Uterus (tissue), 2 donors: Measurements from ENCODE around the gene UBE2H.

ENCODE experiments used
- CTCF ChIP-seq, 4 experiments: fragments of 200-600 bp in 2 of 4; fragments of 450-650 bp in 2 of 4; sonication (generic) in 2 of 4; IDR thresholded peaks; one replicate each; pipeline ENCODE4 v1.5.1; 2016 to 2019; ENCODE audit warnings: antibody characterized with exemption in 4 of 4, mild to moderate bottlenecking in 2 of 4, moderate library complexity in 1 of 4
- POLR2A ChIP-seq, 2 donors: fragments of 450-650 bp; IDR thresholded peaks; one replicate each; pipeline ENCODE4 v1.6.1; 2016; ENCODE audit warnings: antibody characterized with exemption in 2 of 2, mild to moderate bottlenecking in 1 of 2, moderate library complexity in 1 of 2

DNA sequence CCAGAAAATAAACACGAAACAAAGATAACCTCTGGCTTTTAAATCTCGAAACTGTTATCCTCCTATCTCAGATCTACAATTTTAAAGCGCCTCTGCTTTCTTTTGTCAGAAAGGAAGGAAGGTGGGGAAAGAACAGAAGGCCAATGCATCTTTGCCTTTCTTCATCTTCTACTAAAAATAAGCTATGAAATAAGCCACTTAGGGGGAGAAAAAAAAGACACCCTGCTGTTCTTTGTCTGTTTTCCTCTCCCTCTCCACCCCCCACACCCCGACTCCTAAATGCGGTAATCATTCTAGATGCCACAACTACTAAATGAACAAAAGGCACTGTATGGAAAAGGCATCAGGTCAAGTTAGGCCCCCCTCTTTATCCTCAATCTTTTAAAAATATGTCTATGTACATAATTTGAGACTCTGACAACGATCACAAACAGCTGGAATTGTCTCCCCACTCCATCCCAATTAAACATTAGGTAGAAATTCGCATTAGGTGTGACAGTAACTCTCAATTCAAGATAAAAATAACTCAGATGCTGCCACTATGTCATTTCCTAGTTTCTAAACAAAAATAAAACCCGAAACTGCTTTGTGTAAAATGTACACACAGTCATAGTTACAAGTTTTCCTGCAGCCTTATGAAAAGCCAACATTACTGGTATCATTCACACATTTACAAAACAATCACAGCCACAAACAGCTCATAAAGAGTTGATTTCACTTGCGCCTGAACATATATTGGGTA lies 2.4 kb downstream of the UBE2H start:
- TF ChIP-seq POLR2A (IDR thresholded peaks at IDR 0.05) (no peak), CTCF (IDR thresholded peaks at IDR 0.05) (no peak)
